ENCODE data around the gene KCTD7. TPM values are rescaled to one million over a fixed set of nuclear protein-coding genes. Genes with fewer than 3 reads are reported as not detected.
"Not testable (repeated sequence)": the region's sequence is repeated elsewhere in the genome, so short reads cannot be mapped to it uniquely, and the experiment has no call there.

Gene KCTD7
- polyA plus RNA-seq, 3 donors, result 22.0 to 26.5 (median 26.4) TPM

GRCh38 chr7:66679633-66680244 is 51.1 kb downstream of the KCTD7 start:
- DNase-seq (ENCODE audit: low read depth in 3 of 3, low spot score in 2 of 3), result no peak

GRCh38 chr7:66681491-66682349 is 53.0 kb downstream of the KCTD7 start:
- peak; percentile 85 to 92 (median 89) for DNase-seq (ENCODE audit: low read depth in 3 of 3, low spot score in 2 of 3)

- DNase-seq (ENCODE audit: low read depth in 3 of 3, low spot score in 2 of 3), result no peak
Observed at GRCh38 chr7:66682350-66683093, 53.8 kb downstream of the KCTD7 start.

- not testable (repeated sequence) for DNase-seq (ENCODE audit: low read depth in 3 of 3, low spot score in 2 of 3)
Observed at GRCh38 chr7:66683094-66683769, 54.6 kb downstream of the KCTD7 start.

- no peak for DNase-seq (ENCODE audit: low read depth in 3 of 3, low spot score in 2 of 3)
Observed at GRCh38 chr7:66683770-66684123, 55.1 kb downstream of the KCTD7 start.

GRCh38 chr7:66685663-66686062 is 57.0 kb downstream of the KCTD7 start:
- not testable (repeated sequence) for DNase-seq (ENCODE audit: low read depth in 3 of 3, low spot score in 2 of 3)

- no peak for DNase-seq (ENCODE audit: low read depth in 3 of 3, low spot score in 2 of 3)
Observed at GRCh38 chr7:66687186-66687585, 58.5 kb downstream of the KCTD7 start.

- DNase-seq (ENCODE audit: low read depth in 3 of 3, low spot score in 2 of 3), result not testable (repeated sequence)
Observed at GRCh38 chr7:66687672-66688071, 59.0 kb downstream of the KCTD7 start.

GRCh38 chr7:66689081-66689480 is 60.4 kb downstream of the KCTD7 start:
- DNase-seq (ENCODE audit: low read depth in 3 of 3, low spot score in 2 of 3), result no peak

- DNase-seq (ENCODE audit: low read depth in 3 of 3, low spot score in 2 of 3), result no peak
Observed at GRCh38 chr7:66693331-66693730, 64.7 kb downstream of the KCTD7 start.

Other genes starting within 250 kb of the KCTD7 start
- gene RABGEF1, start 111.9 kb downstream of the KCTD7 start, polyA plus RNA-seq (ENCODE audit: insufficient read length in 3 of 3), result 10 to 100 TPM; 29.1 to 31.6 (median 31.2) TPM